Suppressor macrophage treated with lipopolysaccharide for 4 hours (primary cell): ENCODE measurements around the gene ANKEF1.

Experiments used
- DNase-seq: peaks from one replicate; pipeline ENCODE4 v3.0.0-alpha.2; 2020

The ANKEF1 gene

DNA sequence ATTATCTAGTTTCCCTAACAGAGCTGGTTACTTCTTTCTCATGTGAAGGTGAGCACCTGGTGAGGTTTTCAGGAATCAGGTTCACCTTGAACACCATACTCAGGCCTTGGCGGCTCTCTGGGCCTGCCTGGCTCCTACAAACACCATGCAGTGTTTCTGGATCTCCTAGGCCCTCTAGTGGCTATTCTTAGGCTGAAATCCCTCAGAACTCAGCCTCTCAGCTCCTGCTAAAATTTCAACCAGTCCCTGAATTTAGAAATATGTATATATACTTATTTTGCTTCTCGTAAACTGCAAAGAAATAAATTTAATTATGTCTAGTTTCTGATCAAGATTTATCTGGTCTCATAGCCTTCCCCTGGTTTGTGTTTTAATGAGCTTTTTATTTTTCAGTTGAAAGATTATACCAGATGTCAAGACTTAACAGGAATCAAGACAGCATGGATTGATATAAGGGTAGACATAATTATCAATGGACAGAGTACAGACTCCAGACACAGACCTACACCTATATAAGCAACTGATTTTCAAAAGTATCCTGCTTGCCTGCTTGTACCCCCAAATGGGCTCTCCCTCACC lies 55.9 kb downstream of the ANKEF1 start:
- DNase-seq = peak; percentile 72

- no peak for DNase-seq
Observed at GRCh38 chr20:10093087-10093591, 58.4 kb downstream of the ANKEF1 start.

DNA sequence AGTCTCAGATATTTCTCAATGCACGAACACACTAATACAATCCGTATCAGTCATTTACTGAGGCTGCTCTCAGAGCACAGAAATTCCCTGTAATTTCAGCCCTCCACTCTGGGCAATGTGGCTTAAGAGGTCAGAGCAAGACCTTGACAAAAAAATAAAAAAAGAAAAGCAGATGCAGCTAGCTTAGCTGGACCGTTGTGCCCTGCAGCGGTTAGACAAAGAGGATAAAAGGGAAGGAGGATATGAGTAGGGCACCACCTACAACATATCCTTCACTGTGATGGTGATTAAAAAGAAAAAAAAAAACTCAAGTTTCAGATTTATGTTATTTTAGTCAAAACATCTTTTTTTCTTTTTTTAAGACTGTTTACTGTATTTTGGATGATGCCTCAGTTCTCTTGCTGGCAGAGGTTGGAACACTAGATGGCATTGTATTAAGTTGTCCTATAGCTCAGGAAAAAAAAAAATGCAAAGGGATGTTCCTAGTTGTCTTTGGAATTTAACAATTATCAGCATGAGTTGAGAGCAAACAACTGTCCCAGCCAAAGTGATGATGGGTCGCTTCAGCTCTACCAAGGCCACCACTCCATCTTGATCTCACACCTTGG lies 59.9 kb downstream of the ANKEF1 start:
- no peak for DNase-seq

DNA sequence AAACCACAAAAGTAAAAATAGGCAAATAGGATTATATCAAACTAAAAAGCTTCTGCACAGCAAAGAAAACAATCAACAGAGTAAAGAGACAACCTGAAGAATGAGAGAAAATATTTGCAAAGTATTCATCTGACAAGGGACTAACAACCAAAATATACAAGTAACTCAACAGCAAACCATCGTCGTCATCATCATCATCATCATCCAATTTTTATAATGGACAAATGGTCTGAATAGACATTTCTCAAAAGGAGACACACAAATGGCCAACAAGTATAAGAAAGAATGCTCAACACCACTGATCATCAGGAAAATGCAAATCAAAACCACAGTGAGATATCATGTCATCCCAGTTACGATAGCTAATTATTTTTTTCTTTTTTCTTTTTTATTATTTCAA lies 62.0 kb downstream of the ANKEF1 start:
- DNase-seq = no peak

GRCh38 chr20:10105046-10105445 lies 70.3 kb downstream of the ANKEF1 start:
- no peak for DNase-seq
